Right lobe of liver (tissue), 6 donors: ENCODE results near the gene TMC1. TPM values are rescaled to one million over a fixed set of nuclear protein-coding genes. Genes with fewer than 3 reads are reported as not detected.
"Not testable (repeated sequence)": the region's sequence is repeated elsewhere in the genome, so short reads cannot be mapped to it uniquely, and the experiment has no call there.

Experiments used
- ATAC-seq, 4 donors: fragments of 200-7000 bp; cut with Tn5 transposase; one replicate each; pipeline ENCODE4 v1.9.1; 2020; ENCODE audit warnings: mild to moderate bottlenecking in 4 of 4, moderate library complexity in 4 of 4
- DNase-seq, 3 donors: peaks; one replicate each; pipeline ENCODE4 v3.0.0-alpha.2; 2020
- H3K27ac ChIP-seq, 3 donors: fragments of 200-600 bp; one replicate each; pipeline ENCODE4 v1.8.0; 2022
- H3K27me3 ChIP-seq, 2 donors: fragments of 200-600 bp; one replicate each; pipeline ENCODE4 v1.8.0; 2022
- H3K36me3 ChIP-seq, 4 donors: fragments of 200-600 bp; sonication (generic) in 1 of 4; one replicate each; pipeline versions ENCODE4 v1.5.1 to v1.8.0; 2017 to 2022; ENCODE audit warnings: control low read depth in 1 of 4
- H3K4me1 ChIP-seq, 4 donors: fragments of 200-600 bp; sonication (generic) in 1 of 4; one replicate each; pipeline versions ENCODE4 v1.5.1 to v1.8.0; 2017 to 2022; ENCODE audit warnings: control low read depth in 1 of 4
- H3K4me3 ChIP-seq, 3 donors: fragments of 200-600 bp; one replicate each; pipeline ENCODE4 v1.8.0; 2022
- H3K9me3 ChIP-seq, 4 donors: fragments of 200-600 bp; sonication (generic) in 1 of 4; one replicate each; pipeline versions ENCODE4 v1.5.1 to v1.8.0; 2017 to 2022; ENCODE audit warnings: control low read depth in 1 of 4
- CTCF ChIP-seq, 4 donors: fragments of 200-600 bp in 3 of 4; fragments of 450-650 bp in 1 of 4; IDR thresholded peaks; one replicate each; pipeline versions ENCODE4 v1.5.1 to v1.8.0; 2016 to 2022; ENCODE audit warnings: antibody characterized with exemption in 4 of 4, mild to moderate bottlenecking in 2 of 4
- POLR2A ChIP-seq: fragments of 450-650 bp; IDR thresholded peaks from one replicate; pipeline ENCODE4 v1.6.1; 2017; ENCODE audit warnings: antibody characterized with exemption, mild to moderate bottlenecking
- WGBS: methylation state at CpG from one replicate; pipeline ENCODE4 v1.1.6; 2018; ENCODE audit warnings: low coverage, low lambda C conversion rate; ENCODE audit not compliant: insufficient coverage; ENCODE audit errors: missing lambda C conversion rate; 5-methylcytosine and 5-hydroxymethylcytosine counted together
- intact Hi-C, 2 donors: fragments of 100-400 bp; cut with DNase I; formaldehyde crosslinking; loops; one replicate each; pipeline versions ENCODE4 v1.11.2 to v1.14.1; 2022
- total RNA-seq, 6 experiments: library from RNA; depleted of rRNA in 2 of 6; stranded (reverse); fragments of >200 nt in 2 of 6; fragmentation: NEBNext Ultra II Directional in 3 of 6; extraction: Animal tissue kit (Norgen Biotek cat#: 25700) in 3 of 6; gene quantifications; one replicate each; pipeline versions ENCODE4 v1.1.0 to v1.2.4, GENCODE V29; 2016 to 2023
- donor health status: DM: no; HTN: yes; CAD: no.
- donor health status: DM: no; HTN: no; CAD: no.
- donor health status: DM: no; HTN: no; CAD: no.
- donor health status: DM: no; HTN: yes; CAD: no.
- donor health status: DM: no; HTN: yes; CAD: no.

The TMC1 gene
- total RNA-seq, 6 experiments from 2014 or later = 0.06 to 0.42 TPM; not detected in 4

DNA sequence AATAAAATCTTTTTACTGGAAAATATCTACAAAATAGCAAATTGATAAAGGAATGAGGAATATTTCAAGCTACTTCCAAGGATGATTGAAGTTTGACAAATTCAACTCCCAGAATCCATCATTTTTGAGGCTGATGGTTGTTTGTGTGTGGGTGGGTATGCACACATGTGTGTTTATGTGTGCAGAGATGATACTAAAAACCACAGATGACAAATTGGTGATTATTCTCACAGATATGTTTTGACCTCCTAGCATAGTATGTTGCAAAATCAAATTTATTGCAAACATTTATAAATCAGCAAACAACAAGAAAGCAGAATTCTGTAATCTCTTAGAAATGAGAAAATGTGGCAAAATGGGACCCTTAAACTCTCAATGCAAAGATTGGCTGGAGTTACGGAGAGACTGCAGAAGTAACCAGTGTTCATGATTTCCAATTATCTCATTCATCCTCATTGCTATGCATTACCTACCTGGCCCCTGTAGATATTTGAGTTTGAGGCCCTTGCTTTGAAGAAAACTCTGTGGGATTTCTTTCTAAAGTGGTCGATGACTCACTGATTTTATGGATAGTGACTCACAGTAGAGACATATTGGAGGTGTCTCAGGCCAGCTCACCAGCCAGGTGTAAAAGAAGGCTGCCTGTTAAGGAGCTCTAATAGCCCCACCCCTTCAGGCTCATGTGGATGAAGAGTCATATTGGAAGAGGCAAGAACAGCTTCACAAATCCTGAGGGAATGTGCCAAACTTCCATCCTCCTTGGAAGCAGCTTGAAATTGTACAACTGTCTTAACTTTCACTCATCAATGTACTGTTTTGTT, 44.6 kb upstream of the TMC1 start:
- no peak overlapping the region for H3K27ac ChIP-seq

GRCh38 chr9:72477930-72478518, 43.4 kb upstream of the TMC1 start:
- Histone ChIP-seq H3K9me3 (no peaks in the 10 kb centered on the region), H3K4me1 (peaks cover 0 to 8% (median 0%) of the 10 kb centered on the region in 4 donors), H3K4me3 (no peak overlapping the region), H3K36me3 (no peaks in the 10 kb centered on the region), H3K27me3 (no peaks in the 10 kb centered on the region), H3K27ac (no peak overlapping the region)
- no peak for TF ChIP-seq CTCF (IDR thresholded peaks at IDR 0.05)
- no peak for TF ChIP-seq POLR2A
- intact Hi-C loops = no loop called here
- ATAC-seq (peak; percentile 75 to 94 (median 88)), DNase-seq (no peak)
- 63% methylated on average over 4 of the region's 4 CpGs for WGBS

More for the DNA sequence above, 44.6 kb upstream of the TMC1 start:
- 92% methylated on average over 2 of the region's 2 CpGs for WGBS
- no peaks in the 10 kb centered on the region for H3K9me3 ChIP-seq
- H3K27me3 ChIP-seq = no peaks in the 10 kb centered on the region
- no peaks in the 10 kb centered on the region for H3K36me3 ChIP-seq
- DNase-seq (no peak), ATAC-seq (peak in 1 of 4 donors; percentile 10)
- intact Hi-C loops = no loop called here
- no peak for TF ChIP-seq POLR2A
- no peak for TF ChIP-seq CTCF (IDR thresholded peaks at IDR 0.05)
- H3K4me3 ChIP-seq = no peak overlapping the region
- peaks cover 0 to 8% (median 0%) of the 10 kb centered on the region in 4 donors for H3K4me1 ChIP-seq

GRCh38 chr9:72478966-72479365, 42.4 kb upstream of the TMC1 start:
- Histone ChIP-seq H3K4me3 (no peak overlapping the region), H3K27me3 (no peaks in the 10 kb centered on the region), H3K27ac (no peak overlapping the region), H3K9me3 (no peaks in the 10 kb centered on the region), H3K36me3 (no peaks in the 10 kb centered on the region), H3K4me1 (peaks cover 0 to 8% (median 0%) of the 10 kb centered on the region in 4 donors)
- TF ChIP-seq POLR2A = no peak
- TF ChIP-seq CTCF (IDR thresholded peaks at IDR 0.05) = no peak
- DNase-seq (no peak), ATAC-seq (no peak)
- intact Hi-C loops = no loop called here
- 52% methylated on average over 1 of the region's 1 CpG for WGBS

- H3K36me3 ChIP-seq, H3K4me3 ChIP-seq, H3K27me3 ChIP-seq, H3K27ac ChIP-seq, intact Hi-C loops, DNase-seq, H3K9me3 ChIP-seq, ATAC-seq, H3K4me1 ChIP-seq: not testable (repeated sequence)
- WGBS = 100% methylated on average over 1 of the region's 25 CpGs
Measured at GRCh38 chr9:72480261-72480660, 41.1 kb upstream of the TMC1 start.

- ATAC-seq = no peak
- H3K4me1 ChIP-seq = peaks cover 0 to 8% (median 0%) of the 10 kb centered on the region in 4 donors
- 100% methylated on average over 1 of the region's 1 CpG for WGBS
Measured at GRCh38 chr9:72480921-72481320, 40.5 kb upstream of the TMC1 start.

More at GRCh38 chr9:72480921-72481320, 40.5 kb upstream of the TMC1 start:
- intact Hi-C loops = no loop called here
- H3K27me3 ChIP-seq = no peaks in the 10 kb centered on the region
- no peak for DNase-seq
- H3K27ac ChIP-seq = no peak overlapping the region
- no peaks in the 10 kb centered on the region for H3K9me3 ChIP-seq
- TF ChIP-seq CTCF (IDR thresholded peaks at IDR 0.05) = no peak
- TF ChIP-seq POLR2A = no peak
- no peaks in the 10 kb centered on the region for H3K36me3 ChIP-seq
- no peak overlapping the region for H3K4me3 ChIP-seq
